ENCODE measurements around the gene LMNTD1. TPM values are rescaled to one million over a fixed set of nuclear protein-coding genes. Genes with fewer than 3 reads are reported as not detected.
"Not testable (repeated sequence)": the region's sequence is repeated elsewhere in the genome, so short reads cannot be mapped to it uniquely, and the experiment has no call there.

Gene LMNTD1
- polyA plus RNA-seq, 1 experiment, result 0.76 TPM

GRCh38 chr12:25427337-25428249, 125.5 kb downstream of the LMNTD1 start:
- ChIA-PET POLR2A (no interaction called here), CTCF (interaction anchor here (5.1 kb wide), 1 partner anchor 9 kb away, joined by 20 read pairs; no protein-coding TSS in a partner anchor)
- TF ChIP-seq CTCF (IDR thresholded peaks at IDR 0.05; ENCODE audit: insufficient read depth, low read depth, low read length), result no peak
- H3K27me3 ChIP-seq (ENCODE audit: control insufficient read depth, insufficient read depth, low read length), result no peaks in the 10 kb centered on the region
- H3K4me3 ChIP-seq (ENCODE audit: low read depth, low read length), result no peak overlapping the region
- DNase-seq (ENCODE audit: low read depth), result no peak
- H3K36me3 ChIP-seq (ENCODE audit: control insufficient read depth, insufficient read depth, low read length), result no peaks in the 10 kb centered on the region

- POLR2A ChIA-PET, result not testable (repeated sequence)
Measured at GRCh38 chr12:25426821-25427220, 126.3 kb downstream of the LMNTD1 start.

More at GRCh38 chr12:25426821-25427220, 126.3 kb downstream of the LMNTD1 start:
- DNase-seq (ENCODE audit: low read depth); H3K36me3 ChIP-seq (ENCODE audit: control insufficient read depth, insufficient read depth, low read length); H3K27me3 ChIP-seq (ENCODE audit: control insufficient read depth, insufficient read depth, low read length); H3K4me3 ChIP-seq (ENCODE audit: low read depth, low read length): not testable (repeated sequence)
- CTCF ChIA-PET, result interaction anchor here (5.1 kb wide), 1 partner anchor 9 kb away, joined by 20 read pairs; no protein-coding TSS in a partner anchor

Small RNAs within 50 kb of the gene (small RNA-seq; reads per million reads assigned to genes)
- not detected for gene TUBB4BP1 (ENCODE audit: insufficient read length, low read depth, low replicate concordance)

Data from BJ (cell line).